Hepatocyte (in vitro differentiated cells): ENCODE results near the gene FMNL1. TPM values are rescaled to one million over a fixed set of nuclear protein-coding genes. Genes with fewer than 3 reads are reported as not detected.

Experiments
- DNase-seq: peaks from one replicate; pipeline ENCODE4 v3.0.0-alpha.2; 2016; ENCODE audit warnings: low spot score
- H2AFZ ChIP-seq: fragments of 200-600 bp; sonication (generic); 2 replicates; pipeline ENCODE4 v1.6.0; 2016; ENCODE audit warnings: antibody characterized with exemption, mild to moderate bottlenecking
- H3K27ac ChIP-seq: fragments of 200-600 bp; sonication (generic); 2 replicates; pipeline ENCODE4 v1.5.1; 2016; ENCODE audit warnings: mild to moderate bottlenecking
- H3K27me3 ChIP-seq: fragments of 200-600 bp; sonication (generic); 2 replicates; pipeline ENCODE4 v1.6.1; 2016
- H3K36me3 ChIP-seq: fragments of 200-600 bp; sonication (generic); replicated peaks from 2 replicates; pipeline ENCODE4 v1.5.1; 2016; ENCODE audit warnings: low read depth; ENCODE audit not compliant: insufficient read depth
- H3K4me1 ChIP-seq: fragments of 200-600 bp; sonication (generic); 2 replicates; pipeline ENCODE4 v1.5.1; 2016; ENCODE audit warnings: mild to moderate bottlenecking, moderate library complexity; ENCODE audit not compliant: insufficient read depth
- H3K4me2 ChIP-seq: fragments of 200-600 bp; sonication (generic); 2 replicates; pipeline ENCODE4 v1.6.0; 2016
- H3K4me3 ChIP-seq: fragments of 200-600 bp; sonication (generic); 2 replicates; pipeline ENCODE4 v1.5.1; 2016; ENCODE audit warnings: mild to moderate bottlenecking
- H3K79me2 ChIP-seq: fragments of 200-600 bp; sonication (generic); 2 replicates; pipeline ENCODE4 v1.6.0; 2017; ENCODE audit warnings: mild to moderate bottlenecking
- H3K9me2 ChIP-seq: fragments of 200-600 bp; sonication (generic); replicated peaks from 2 replicates; pipeline ENCODE4 v1.6.0; 2017; ENCODE audit warnings: mild to moderate bottlenecking; ENCODE audit not compliant: insufficient read depth
- H3K9me3 ChIP-seq: fragments of 200-600 bp; sonication (generic); 2 replicates; pipeline ENCODE4 v1.5.1; 2016; ENCODE audit warnings: low read depth, mild to moderate bottlenecking
- H4K20me1 ChIP-seq: fragments of 200-600 bp; sonication (generic); 2 replicates; pipeline ENCODE4 v1.6.0; 2016; ENCODE audit warnings: mild to moderate bottlenecking; ENCODE audit not compliant: insufficient read depth, poor library complexity, severe bottlenecking
- EZH2 ChIP-seq: fragments of 200-600 bp; sonication (generic); IDR thresholded peaks from 2 replicates; pipeline ENCODE4 v1.6.1; 2016; ENCODE audit warnings: antibody characterized with exemption, mild to moderate bottlenecking, borderline replicate concordance
- EZH2phosphoT487 ChIP-seq: fragments of 200-600 bp; sonication (generic); IDR thresholded peaks from one replicate; pipeline ENCODE4 v1.6.1; 2018; ENCODE audit warnings: antibody characterized with exemption, mild to moderate bottlenecking, low read depth, moderate library complexity; ENCODE audit not compliant: unreplicated experiment, severe bottlenecking
- WGBS: methylation state at CpG from one replicate; pipeline ENCODE4 v1.1.6; 2016; ENCODE audit warnings: low lambda C conversion rate; ENCODE audit errors: missing lambda C conversion rate; 5-methylcytosine and 5-hydroxymethylcytosine counted together
- polyA plus RNA-seq: library from polyadenylated mRNA; unstranded; fragments of >200 nt; fragmentation: Nextera tagmentation; extraction: Ambion mirVana; gene quantifications from 2 replicates; pipeline ENCODE4 v1.2.1, GENCODE V29; 2016
- total RNA-seq: library from RNA; depleted of rRNA; stranded (reverse); fragments of >200 nt; gene quantifications from 2 replicates; pipeline ENCODE4 v1.2.3, GENCODE V29; 2014
- TF ChIP-seq, protein P1 (sequence below): fragments of 200-600 bp; sonication (generic); IDR thresholded peaks from 2 replicates; pipeline ENCODE4 v1.5.1; 2016; ENCODE audit warnings: antibody characterized with exemption, mild to moderate bottlenecking; ENCODE audit not compliant: poor library complexity

FMNL1 gene
- total and polyA plus RNA-seq, 2 experiments from 2014 or later = 0.30 to 1.2 TPM

DNA sequence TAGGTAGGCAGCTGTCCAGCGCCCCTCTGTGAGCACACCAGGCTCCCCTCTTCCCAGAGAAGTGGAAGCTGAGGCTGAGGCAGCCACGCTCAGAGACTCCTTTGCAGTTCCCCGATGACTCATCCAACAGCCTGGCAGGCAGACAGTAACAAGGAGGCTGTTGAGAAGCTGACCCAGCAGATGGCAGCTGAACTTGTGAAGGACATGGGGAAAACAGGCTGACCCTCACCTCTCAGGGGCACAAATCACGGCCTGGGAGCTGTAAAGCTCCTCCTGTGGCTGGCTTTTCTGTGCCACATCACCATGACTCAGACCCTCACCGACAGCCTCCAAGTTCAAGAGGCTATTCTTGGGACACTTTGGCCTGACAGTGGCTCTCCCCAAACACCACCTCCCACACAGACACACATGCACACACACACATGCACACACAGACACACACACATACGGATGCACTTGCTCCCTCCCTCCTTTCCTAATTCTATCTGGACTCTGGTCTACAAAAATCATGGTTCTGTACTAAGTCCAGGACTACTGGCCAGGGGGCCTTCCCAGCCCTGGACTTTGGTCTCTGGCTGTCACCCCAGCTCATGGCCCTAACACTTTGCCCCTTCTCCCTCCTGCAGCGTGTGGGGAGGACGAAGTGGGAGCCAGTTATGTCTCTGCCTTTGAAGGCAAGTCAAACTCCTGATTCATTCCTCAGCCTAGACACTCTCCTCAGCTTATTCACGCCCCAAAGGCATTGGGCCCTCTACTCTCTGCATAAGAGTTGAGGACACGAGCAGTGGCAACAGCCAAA, 71.9 kb downstream of the FMNL1 start:
- H3K4me3 ChIP-seq = no peak overlapping the region
- no peaks in the 10 kb centered on the region for H3K27me3 ChIP-seq
- TF ChIP-seq, protein P1, sequence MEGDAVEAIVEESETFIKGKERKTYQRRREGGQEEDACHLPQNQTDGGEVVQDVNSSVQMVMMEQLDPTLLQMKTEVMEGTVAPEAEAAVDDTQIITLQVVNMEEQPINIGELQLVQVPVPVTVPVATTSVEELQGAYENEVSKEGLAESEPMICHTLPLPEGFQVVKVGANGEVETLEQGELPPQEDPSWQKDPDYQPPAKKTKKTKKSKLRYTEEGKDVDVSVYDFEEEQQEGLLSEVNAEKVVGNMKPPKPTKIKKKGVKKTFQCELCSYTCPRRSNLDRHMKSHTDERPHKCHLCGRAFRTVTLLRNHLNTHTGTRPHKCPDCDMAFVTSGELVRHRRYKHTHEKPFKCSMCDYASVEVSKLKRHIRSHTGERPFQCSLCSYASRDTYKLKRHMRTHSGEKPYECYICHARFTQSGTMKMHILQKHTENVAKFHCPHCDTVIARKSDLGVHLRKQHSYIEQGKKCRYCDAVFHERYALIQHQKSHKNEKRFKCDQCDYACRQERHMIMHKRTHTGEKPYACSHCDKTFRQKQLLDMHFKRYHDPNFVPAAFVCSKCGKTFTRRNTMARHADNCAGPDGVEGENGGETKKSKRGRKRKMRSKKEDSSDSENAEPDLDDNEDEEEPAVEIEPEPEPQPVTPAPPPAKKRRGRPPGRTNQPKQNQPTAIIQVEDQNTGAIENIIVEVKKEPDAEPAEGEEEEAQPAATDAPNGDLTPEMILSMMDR = no peak
- TF ChIP-seq EZH2phosphoT487 (no peak), EZH2 (no peak)
- no peaks in the 10 kb centered on the region for H3K36me3 ChIP-seq
- peak; percentile 87 for DNase-seq
- no peak overlapping the region for H2AFZ ChIP-seq
- H3K79me2 ChIP-seq = peaks cover 54% of the 10 kb centered on the region
- no peaks in the 10 kb centered on the region for H3K9me3 ChIP-seq
- H3K4me1 ChIP-seq = peaks cover 39% of the 10 kb centered on the region
- peak overlapping the region; percentile 23 for H3K4me2 ChIP-seq
- H3K27ac ChIP-seq = peak overlapping the region; percentile 60
- peaks cover 6% of the 10 kb centered on the region for H4K20me1 ChIP-seq
- H3K9me2 ChIP-seq = no peaks in the 10 kb centered on the region
- 52% methylated on average over 10 of the region's 10 CpGs for WGBS

DNA sequence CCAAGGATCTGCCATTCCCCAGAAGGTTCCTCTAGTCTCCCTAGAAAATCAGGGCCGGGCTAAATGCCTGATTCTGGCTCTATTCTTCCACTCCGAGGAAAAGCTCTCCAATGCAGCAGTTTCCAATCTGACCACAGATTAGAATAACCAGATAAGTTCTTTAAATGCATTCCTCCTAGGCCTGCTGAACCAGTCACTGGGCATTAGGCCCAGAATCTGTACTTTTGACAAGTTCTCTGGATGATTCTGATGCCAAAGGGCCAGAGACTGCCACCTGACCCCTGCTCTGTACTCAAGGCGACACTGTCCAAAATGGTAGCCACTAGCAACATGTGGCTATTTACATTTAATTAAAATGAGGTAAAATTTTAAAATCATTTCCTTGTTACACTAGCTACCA, 72.8 kb downstream of the FMNL1 start:
- H3K27me3 ChIP-seq = no peaks in the 10 kb centered on the region
- no peak overlapping the region for H3K4me3 ChIP-seq
- TF ChIP-seq EZH2phosphoT487 (no peak), EZH2 (no peak)
- TF ChIP-seq, protein P1 = no peak
- H3K9me2 ChIP-seq = no peaks in the 10 kb centered on the region
- peaks cover 45% of the 10 kb centered on the region for H3K4me1 ChIP-seq
- H2AFZ ChIP-seq = no peak overlapping the region
- DNase-seq = no peak
- peaks cover 56% of the 10 kb centered on the region for H3K79me2 ChIP-seq
- peak overlapping the region; percentile 60 for H3K27ac ChIP-seq
- H4K20me1 ChIP-seq = peaks cover 6% of the 10 kb centered on the region
- no peaks in the 10 kb centered on the region for H3K36me3 ChIP-seq
- no peaks in the 10 kb centered on the region for H3K9me3 ChIP-seq
- H3K4me2 ChIP-seq = no peak overlapping the region
- WGBS = 76% methylated on average over 3 of the region's 3 CpGs

DNA sequence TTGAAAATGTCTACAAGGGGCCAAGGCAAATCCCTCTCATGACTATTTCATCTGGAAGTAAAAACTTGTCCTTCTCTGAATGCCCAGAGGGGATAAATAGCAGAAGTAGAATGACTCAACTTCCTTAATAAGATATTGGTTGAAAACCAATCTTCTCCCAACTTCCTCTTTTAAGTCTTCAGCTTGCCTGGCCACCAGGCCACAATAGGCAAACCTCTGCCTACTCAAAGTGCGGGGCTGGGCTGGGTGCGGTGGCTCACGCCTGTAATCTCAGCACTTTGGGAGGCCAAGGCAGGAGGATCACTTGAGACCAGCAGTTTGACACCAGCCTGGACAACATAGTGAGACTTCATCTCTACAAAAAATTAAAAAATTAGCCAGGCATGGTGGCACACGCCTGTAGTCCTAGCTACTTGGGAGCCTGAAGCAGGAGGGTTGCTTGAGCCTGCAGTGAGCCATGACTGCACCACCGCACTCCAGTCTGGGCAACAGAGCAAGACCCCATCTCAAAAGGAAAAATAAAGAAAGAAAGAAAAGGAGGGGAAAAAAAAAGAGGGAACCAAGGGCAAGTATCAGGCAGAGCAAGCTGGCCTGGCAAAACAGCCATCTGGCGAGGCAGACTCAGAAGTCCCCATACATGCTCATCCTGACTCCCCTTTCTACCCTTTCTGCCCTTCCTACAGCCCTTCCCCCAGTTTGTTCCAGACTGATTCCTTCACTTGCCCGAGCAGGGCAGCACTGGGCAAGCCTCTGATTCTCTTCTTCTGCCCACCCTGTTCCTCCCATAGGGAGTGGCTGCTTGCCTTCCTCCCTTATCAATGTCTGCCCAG, 74.5 kb downstream of the FMNL1 start:
- Histone ChIP-seq H2AFZ (no peak overlapping the region), H3K9me2 (no peaks in the 10 kb centered on the region), H4K20me1 (peaks cover 6% of the 10 kb centered on the region), H3K9me3 (no peaks in the 10 kb centered on the region), H3K4me2 (no peak overlapping the region), H3K36me3 (no peaks in the 10 kb centered on the region), H3K4me3 (no peak overlapping the region), H3K79me2 (peaks cover 59% of the 10 kb centered on the region), H3K27me3 (no peaks in the 10 kb centered on the region), H3K27ac (no peak overlapping the region), H3K4me1 (peaks cover 51% of the 10 kb centered on the region)
- 97% methylated on average over 7 of the region's 7 CpGs for WGBS
- TF ChIP-seq EZH2 (no peak), EZH2phosphoT487 (no peak)
- TF ChIP-seq, protein P1 = no peak
- DNase-seq = no peak
